RPMI8226 (cell line): ENCODE results near the gene MPP4.
A peak's percentile ranks its signal among the peaks of the same experiment; 100 is the strongest.

ENCODE experiments used
- DNase-seq: peaks from one replicate; pipeline ENCODE4 v3.0.0-alpha.2; 2015

MPP4 gene

GRCh38 chr2:201622306-201622970, 76.0 kb downstream of the MPP4 start:
- DNase-seq, result no peak

- no peak for DNase-seq
Measured at GRCh38 chr2:201621293-201621999, 77.0 kb downstream of the MPP4 start.

- no peak for DNase-seq
Measured at GRCh38 chr2:201618744-201619662, 79.4 kb downstream of the MPP4 start.

- no peak for DNase-seq
Measured at GRCh38 chr2:201608021-201608420, 90.4 kb downstream of the MPP4 start.

- no peak for DNase-seq
Measured at GRCh38 chr2:201607568-201607967, 90.9 kb downstream of the MPP4 start.

GRCh38 chr2:201600906-201601305, 97.5 kb downstream of the MPP4 start:
- DNase-seq, result peak; percentile 15

GRCh38 chr2:201597397-201597796, 101.0 kb downstream of the MPP4 start:
- DNase-seq, result no peak
